Measurements from ENCODE around the gene BUD23. TPM values are rescaled to one million over a fixed set of nuclear protein-coding genes. Genes with fewer than 3 reads are reported as not detected.
A peak's percentile ranks its signal among the peaks of the same experiment; 100 is the strongest.

The BUD23 gene, protein sequence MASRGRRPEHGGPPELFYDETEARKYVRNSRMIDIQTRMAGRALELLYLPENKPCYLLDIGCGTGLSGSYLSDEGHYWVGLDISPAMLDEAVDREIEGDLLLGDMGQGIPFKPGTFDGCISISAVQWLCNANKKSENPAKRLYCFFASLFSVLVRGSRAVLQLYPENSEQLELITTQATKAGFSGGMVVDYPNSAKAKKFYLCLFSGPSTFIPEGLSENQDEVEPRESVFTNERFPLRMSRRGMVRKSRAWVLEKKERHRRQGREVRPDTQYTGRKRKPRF
- 64.4 TPM for polyA plus RNA-seq (2013, experiment 1 of 2)
- 58.6 TPM for polyA plus RNA-seq (2013, experiment 2 of 2)

DNA sequence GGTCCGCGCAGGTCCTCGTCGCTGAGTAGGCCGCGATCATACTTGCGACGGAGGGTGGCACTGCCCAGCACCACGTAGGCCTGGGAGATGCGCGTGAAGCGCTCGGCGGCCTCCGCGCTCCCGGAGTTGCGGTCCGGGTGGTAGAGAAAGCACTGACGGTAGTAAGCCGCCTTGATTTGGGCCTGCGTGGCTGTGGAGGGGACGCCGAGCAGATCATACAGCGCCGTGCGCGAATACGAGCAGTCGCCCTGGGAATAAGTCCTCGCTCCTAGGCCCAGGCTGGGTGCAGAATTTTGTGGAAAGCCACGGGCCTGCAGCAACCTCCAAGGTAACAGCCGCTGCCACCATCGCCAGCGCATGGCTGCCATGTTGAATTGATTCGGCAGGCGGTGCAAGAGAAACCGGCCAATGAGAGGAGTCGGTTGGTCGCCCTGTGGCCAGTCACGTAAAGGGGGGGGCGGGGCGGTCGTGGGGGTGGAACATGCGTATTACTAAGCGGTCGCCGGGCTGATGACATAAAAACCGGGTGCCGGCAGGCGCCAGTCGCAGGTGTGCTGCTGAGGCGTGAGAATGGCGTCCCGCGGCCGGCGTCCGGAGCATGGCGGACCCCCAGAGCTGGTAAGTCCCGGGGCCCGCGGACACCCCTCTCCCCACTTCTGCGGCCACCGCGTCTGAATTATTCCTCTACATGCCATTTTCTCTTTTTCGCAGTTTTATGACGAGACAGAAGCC lies at the start of gene BUD23, which contains the start of gene DNAJC30:
Gene BUD23 (plus strand): TSS at position 542 of the 732 bp plus-strand sequence. CDS start 29 bp downstream, at position 571.
Gene DNAJC30 (minus strand): TSS at position 398 of the 732 bp plus-strand sequence. CDS start 30 bp downstream, at position 368.
- H3K4me1 ChIP-seq (ENCODE audit: insufficient read depth, low read length), result peaks cover 6% of the 10 kb centered on the region; the same call in 1 of the 2 replicates
- peak within 1 kb of the TSS; percentile 88 for H3K27ac ChIP-seq (ENCODE audit: low read depth, low read length)
- peak within 1 kb of the TSS; percentile 86 for H3K4me3 ChIP-seq (ENCODE audit: low read length)
- peak within 1 kb of the TSS; percentile 98 for H3K9ac ChIP-seq (ENCODE audit: low read depth, low read length)
- under 1% methylated on average over 68 of the region's 68 CpGs for WGBS
- no peaks in the 10 kb centered on the region for H3K27me3 ChIP-seq (ENCODE audit: insufficient read depth, low read length)
- H3K9me3 ChIP-seq (ENCODE audit: insufficient read depth, low read depth, low read length), result no peaks in the 10 kb centered on the region
- H3K36me3 ChIP-seq (ENCODE audit: insufficient read depth, low read length), result peaks cover 27% of the 10 kb centered on the region

DNA sequence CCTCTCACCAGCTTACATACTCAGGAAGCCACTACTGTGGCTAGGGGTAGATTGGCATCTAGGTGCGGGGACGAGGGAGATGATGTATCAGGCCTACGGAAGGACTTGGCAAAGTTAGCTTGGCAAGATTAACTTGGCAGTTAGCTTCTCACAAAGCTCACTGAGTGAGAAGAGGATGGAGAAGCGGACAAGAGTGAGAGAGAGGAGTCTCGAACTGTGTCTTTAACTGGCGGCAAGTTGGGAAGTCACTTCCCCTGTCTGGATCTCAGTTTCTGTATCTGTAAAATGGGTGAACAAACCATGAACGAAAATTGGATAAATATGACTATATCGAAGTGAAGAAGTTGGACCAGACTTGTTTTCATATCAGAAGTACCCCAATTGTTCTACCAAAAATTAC lies 49.6 kb upstream of the BUD23 start:
- Histone ChIP-seq H3K36me3 (ENCODE audit: insufficient read depth, low read length) (no peaks in the 10 kb centered on the region), H3K9ac (ENCODE audit: low read depth, low read length) (no peak overlapping the region), H3K27me3 (ENCODE audit: insufficient read depth, low read length) (no peaks in the 10 kb centered on the region), H3K4me1 (ENCODE audit: insufficient read depth, low read length) (peaks cover 6% of the 10 kb centered on the region; the same call in 1 of the 2 replicates), H3K27ac (ENCODE audit: low read depth, low read length) (no peak overlapping the region), H3K9me3 (ENCODE audit: insufficient read depth, low read depth, low read length) (no peaks in the 10 kb centered on the region), H3K4me3 (ENCODE audit: low read length) (no peak overlapping the region)
- WGBS, result 90% methylated on average over 8 of the region's 8 CpGs

DNA sequence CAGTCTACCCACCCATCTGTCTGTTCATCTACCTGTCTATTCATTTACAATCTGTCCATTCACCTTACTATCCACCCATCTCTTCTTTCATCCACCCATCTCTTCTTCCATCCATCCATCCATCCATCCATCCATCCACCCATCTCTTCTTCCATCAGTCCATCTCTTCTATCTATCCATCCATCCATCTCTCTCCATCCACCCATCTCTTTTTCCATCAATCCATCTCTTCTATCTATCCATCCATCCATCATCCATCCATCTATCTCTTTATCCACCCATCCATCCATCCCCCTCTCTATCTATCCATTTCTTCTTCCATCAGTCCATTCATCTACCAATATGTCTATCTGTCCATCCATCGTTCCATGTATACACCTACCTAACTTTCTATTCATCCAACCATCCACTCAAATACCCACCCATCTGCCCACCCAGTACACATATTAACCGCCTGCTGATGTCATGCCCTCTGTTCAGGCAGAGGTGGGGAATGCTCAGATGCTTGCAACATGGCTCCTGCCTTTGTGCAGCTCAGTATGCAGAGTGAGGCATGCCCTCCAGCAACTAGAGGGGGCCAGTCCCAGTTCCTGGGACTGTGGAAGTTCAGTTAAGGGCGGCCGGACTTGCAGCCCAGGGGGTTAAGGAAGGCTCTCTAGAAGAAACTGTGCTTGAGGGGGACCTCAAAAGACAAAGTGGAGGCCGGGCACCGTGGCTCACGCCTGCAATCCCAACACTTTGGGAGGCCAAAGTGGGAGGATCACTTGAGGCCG lies 47.8 kb upstream of the BUD23 start:
- H3K9me3 ChIP-seq (ENCODE audit: insufficient read depth, low read depth, low read length), result no peaks in the 10 kb centered on the region
- peaks cover 6% of the 10 kb centered on the region; the same call in 1 of the 2 replicates for H3K4me1 ChIP-seq (ENCODE audit: insufficient read depth, low read length)
- WGBS, result 83% methylated on average over 8 of the region's 8 CpGs
- H3K36me3 ChIP-seq (ENCODE audit: insufficient read depth, low read length), result no peaks in the 10 kb centered on the region
- no peak overlapping the region for H3K27ac ChIP-seq (ENCODE audit: low read depth, low read length)
- no peak overlapping the region for H3K9ac ChIP-seq (ENCODE audit: low read depth, low read length)
- no peak overlapping the region for H3K4me3 ChIP-seq (ENCODE audit: low read length)
- H3K27me3 ChIP-seq (ENCODE audit: insufficient read depth, low read length), result no peaks in the 10 kb centered on the region

DNA sequence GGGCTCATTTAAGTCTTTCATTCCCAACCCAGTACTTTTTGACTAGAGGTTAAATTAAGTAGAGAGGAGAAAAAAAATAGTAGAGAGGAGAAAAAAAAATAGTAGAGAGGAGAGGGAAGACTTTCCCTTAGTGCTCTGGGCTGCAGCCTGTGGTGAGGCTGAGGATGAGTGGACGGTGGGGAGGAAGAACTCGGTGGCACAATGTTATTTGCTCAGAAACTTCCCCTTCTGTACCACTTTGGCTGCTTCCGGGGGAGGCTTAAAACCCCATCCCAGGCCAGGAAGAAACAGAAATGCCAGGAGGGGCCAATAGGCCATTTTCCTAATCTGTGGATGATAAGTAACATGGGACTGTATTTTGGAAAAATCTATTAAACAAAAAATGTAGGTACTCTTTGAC lies 44.5 kb upstream of the BUD23 start:
- WGBS, result 62% methylated on average over 3 of the region's 3 CpGs
- no peaks in the 10 kb centered on the region for H3K36me3 ChIP-seq (ENCODE audit: insufficient read depth, low read length)
- H3K27ac ChIP-seq (ENCODE audit: low read depth, low read length), result no peak overlapping the region
- no peaks in the 10 kb centered on the region for H3K9me3 ChIP-seq (ENCODE audit: insufficient read depth, low read depth, low read length)
- no peak overlapping the region for H3K9ac ChIP-seq (ENCODE audit: low read depth, low read length)
- H3K27me3 ChIP-seq (ENCODE audit: insufficient read depth, low read length), result no peaks in the 10 kb centered on the region
- H3K4me3 ChIP-seq (ENCODE audit: low read length), result no peak overlapping the region
- peaks cover 6% of the 10 kb centered on the region; the same call in 1 of the 2 replicates for H3K4me1 ChIP-seq (ENCODE audit: insufficient read depth, low read length)

DNA sequence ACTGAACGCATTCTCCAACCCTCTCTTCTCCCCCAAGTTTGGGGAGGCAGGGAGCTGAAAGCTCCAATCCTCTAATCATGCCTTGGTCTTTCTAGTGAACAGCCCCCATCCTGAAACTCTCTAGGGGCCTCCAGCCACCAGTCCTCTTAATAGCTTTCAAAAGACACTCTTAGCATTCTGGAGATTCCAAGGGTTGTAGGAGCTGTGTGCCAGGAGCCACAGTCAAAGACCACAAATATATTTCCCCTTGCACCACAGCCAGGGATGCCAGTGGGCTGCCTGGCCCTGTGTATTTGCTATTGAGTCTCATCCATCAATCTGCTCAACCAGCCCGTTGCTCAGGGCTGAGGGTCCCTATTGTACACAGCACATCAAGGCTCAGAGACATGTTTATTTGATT lies 40.6 kb upstream of the BUD23 start:
- H3K9me3 ChIP-seq (ENCODE audit: insufficient read depth, low read depth, low read length), result no peaks in the 10 kb centered on the region
- H3K4me3 ChIP-seq (ENCODE audit: low read length), result no peak overlapping the region
- H3K27ac ChIP-seq (ENCODE audit: low read depth, low read length), result no peak overlapping the region
- H3K9ac ChIP-seq (ENCODE audit: low read depth, low read length), result no peak overlapping the region
- H3K27me3 ChIP-seq (ENCODE audit: insufficient read depth, low read length), result peaks cover 21% of the 10 kb centered on the region
- H3K4me1 ChIP-seq (ENCODE audit: insufficient read depth, low read length), result 0 out of 2 replicates have a peak, but pooled peaks cover 6% of the 10 kb centered on the region
- 88% methylated on average over 2 of the region's 2 CpGs for WGBS
- no peaks in the 10 kb centered on the region for H3K36me3 ChIP-seq (ENCODE audit: insufficient read depth, low read length)

DNA sequence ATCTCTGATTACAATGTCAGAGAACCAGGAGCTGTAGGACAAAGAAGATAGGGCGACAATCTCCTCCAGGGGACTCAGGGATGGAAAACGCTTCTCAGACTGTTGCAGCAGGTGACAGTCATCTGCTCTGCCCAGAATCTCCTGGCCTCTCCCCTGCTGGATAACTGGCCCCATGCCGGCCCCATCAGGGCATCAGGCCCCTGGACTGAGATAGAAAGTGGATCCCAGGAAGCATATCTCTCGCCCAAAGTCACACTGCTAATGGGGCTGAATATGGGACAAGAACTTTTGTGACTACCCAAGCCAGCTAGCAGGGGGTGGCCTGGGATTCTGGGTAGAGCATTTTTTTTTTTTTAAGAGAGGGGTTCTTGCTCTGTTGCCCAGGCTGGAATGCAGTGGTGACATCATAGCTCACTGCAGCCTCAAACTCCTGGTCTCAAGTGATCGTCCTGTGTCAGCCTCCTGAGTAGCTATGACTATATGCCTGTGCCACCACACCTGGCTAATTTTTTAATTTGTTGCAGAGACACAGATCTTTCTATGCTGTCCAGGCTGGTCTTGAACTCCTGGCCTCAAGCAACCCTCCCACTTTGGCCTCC lies 38.6 kb upstream of the BUD23 start:
- H3K4me3 ChIP-seq (ENCODE audit: low read length), result no peak overlapping the region
- H3K36me3 ChIP-seq (ENCODE audit: insufficient read depth, low read length), result no peaks in the 10 kb centered on the region
- H3K4me1 ChIP-seq (ENCODE audit: insufficient read depth, low read length), result 0 out of 2 replicates have a peak, but pooled peaks cover 6% of the 10 kb centered on the region
- no peak overlapping the region for H3K9ac ChIP-seq (ENCODE audit: low read depth, low read length)
- 71% methylated on average over 5 of the region's 5 CpGs for WGBS
- no peaks in the 10 kb centered on the region for H3K9me3 ChIP-seq (ENCODE audit: insufficient read depth, low read depth, low read length)
- peaks cover 40% of the 10 kb centered on the region for H3K27me3 ChIP-seq (ENCODE audit: insufficient read depth, low read length)
- H3K27ac ChIP-seq (ENCODE audit: low read depth, low read length), result no peak overlapping the region

GRCh38 chr7:73645643-73646174 lies 37.7 kb upstream of the BUD23 start:
- Histone ChIP-seq H3K4me1 (ENCODE audit: insufficient read depth, low read length) (0 out of 2 replicates have a peak, but pooled peaks cover 6% of the 10 kb centered on the region), H3K9me3 (ENCODE audit: insufficient read depth, low read depth, low read length) (no peaks in the 10 kb centered on the region), H3K4me3 (ENCODE audit: low read length) (no peak overlapping the region), H3K36me3 (ENCODE audit: insufficient read depth, low read length) (no peaks in the 10 kb centered on the region), H3K9ac (ENCODE audit: low read depth, low read length) (no peak overlapping the region), H3K27me3 (ENCODE audit: insufficient read depth, low read length) (peaks cover 48% of the 10 kb centered on the region), H3K27ac (ENCODE audit: low read depth, low read length) (no peak overlapping the region)
- WGBS, result 74% methylated on average over 4 of the region's 4 CpGs

DNA sequence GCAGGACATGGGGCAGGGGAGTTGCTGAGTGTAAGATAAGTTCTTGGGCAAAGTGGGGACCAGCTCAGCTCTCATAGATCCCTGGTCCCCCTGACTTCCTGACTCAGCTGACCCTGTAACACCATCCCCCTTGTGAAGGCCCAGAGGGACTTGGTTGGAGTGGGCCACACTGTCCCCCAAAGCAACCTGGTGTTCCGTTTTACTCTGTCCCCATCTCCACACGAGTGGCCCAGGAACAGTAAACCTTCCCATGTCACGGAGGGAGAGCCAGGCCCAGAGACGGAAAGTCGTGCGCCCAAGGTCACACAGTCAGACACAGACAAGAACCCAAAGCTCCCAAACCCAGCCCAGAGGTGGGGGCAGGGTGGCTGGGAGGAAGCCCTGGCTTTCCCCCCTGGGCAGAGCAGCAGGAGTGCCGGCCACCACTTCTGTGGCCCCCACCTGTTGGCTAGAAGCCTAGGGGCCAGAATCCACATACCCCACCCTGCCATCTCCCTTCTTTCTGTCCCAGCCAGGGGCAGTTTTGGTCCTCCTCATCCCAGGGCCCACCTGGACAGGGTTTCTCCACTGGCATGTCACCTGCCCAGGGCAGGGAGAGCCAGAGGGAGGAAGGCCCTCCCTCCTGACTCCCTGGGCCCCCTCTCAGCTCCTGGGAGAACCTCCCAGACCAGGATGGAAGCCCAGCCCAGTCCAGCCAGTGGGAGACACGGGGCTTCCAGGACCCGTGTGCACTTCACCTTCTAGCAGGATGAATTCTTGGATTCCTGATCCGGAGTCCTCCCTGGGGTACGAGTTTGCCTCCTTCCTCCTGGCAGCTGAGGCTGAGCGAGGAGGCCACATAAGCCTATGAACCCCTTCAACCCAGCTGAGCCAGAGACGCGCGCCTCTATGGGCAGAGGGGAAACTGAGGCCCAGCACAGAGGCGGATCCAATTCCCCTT lies 36.3 kb upstream of the BUD23 start:
- peak overlapping the region; percentile 68 for H3K4me3 ChIP-seq (ENCODE audit: low read length)
- H3K9me3 ChIP-seq (ENCODE audit: insufficient read depth, low read depth, low read length), result no peaks in the 10 kb centered on the region
- H3K4me1 ChIP-seq (ENCODE audit: insufficient read depth, low read length), result 0 out of 2 replicates have a peak, but pooled peaks cover 6% of the 10 kb centered on the region
- H3K27me3 ChIP-seq (ENCODE audit: insufficient read depth, low read length), result peaks cover 48% of the 10 kb centered on the region
- WGBS, result 47% methylated on average over 16 of the region's 16 CpGs
- no peaks in the 10 kb centered on the region for H3K36me3 ChIP-seq (ENCODE audit: insufficient read depth, low read length)
- H3K9ac ChIP-seq (ENCODE audit: low read depth, low read length), result 0 out of 2 replicates have a peak overlapping the region, but pooled peaks have one; percentile 17
- no peak overlapping the region for H3K27ac ChIP-seq (ENCODE audit: low read depth, low read length)

GRCh38 chr7:73647725-73648592 lies 35.4 kb upstream of the BUD23 start:
- peaks cover 51% of the 10 kb centered on the region for H3K27me3 ChIP-seq (ENCODE audit: insufficient read depth, low read length)
- no peaks in the 10 kb centered on the region for H3K36me3 ChIP-seq (ENCODE audit: insufficient read depth, low read length)
- no peaks in the 10 kb centered on the region for H3K9me3 ChIP-seq (ENCODE audit: insufficient read depth, low read depth, low read length)
- peak overlapping the region; percentile 68 for H3K4me3 ChIP-seq (ENCODE audit: low read length)
- under 1% methylated on average over 62 of the region's 62 CpGs for WGBS
- peak overlapping the region; percentile 71 for H3K9ac ChIP-seq (ENCODE audit: low read depth, low read length)
- 0 out of 2 replicates have a peak, but pooled peaks cover 6% of the 10 kb centered on the region for H3K4me1 ChIP-seq (ENCODE audit: insufficient read depth, low read length)
- no peak overlapping the region for H3K27ac ChIP-seq (ENCODE audit: low read depth, low read length)

Measured in HUES64 (cell line).